ENCODE results near the gene ZBTB44.
"Not testable (repeated sequence)": the region's sequence is repeated elsewhere in the genome, so short reads cannot be mapped to it uniquely, and the experiment has no call there.

- TF ChIP-seq EZH2 (IDR thresholded peaks at IDR 0.05; ENCODE audit: low read length, unreplicated experiment); CTCF (conservative IDR thresholded peaks at IDR 0.05; ENCODE audit: low read depth, low read length); EZH2phosphoT487 (IDR thresholded peaks at IDR 0.05; ENCODE audit: borderline replicate concordance, low read length): not testable (repeated sequence)
Measured at GRCh38 chr11:130245375-130245774, 69.3 kb downstream of the ZBTB44 start.

Data from PC-3 (cell line).